ENCODE data around the gene MRGPRF.

Gene MRGPRF

GRCh38 chr11:68960294-68961071, 52.6 kb downstream of the MRGPRF start:
- no peak for DNase-seq

- DNase-seq = no peak
Observed at GRCh38 chr11:68959465-68960293, 53.4 kb downstream of the MRGPRF start.

DNA sequence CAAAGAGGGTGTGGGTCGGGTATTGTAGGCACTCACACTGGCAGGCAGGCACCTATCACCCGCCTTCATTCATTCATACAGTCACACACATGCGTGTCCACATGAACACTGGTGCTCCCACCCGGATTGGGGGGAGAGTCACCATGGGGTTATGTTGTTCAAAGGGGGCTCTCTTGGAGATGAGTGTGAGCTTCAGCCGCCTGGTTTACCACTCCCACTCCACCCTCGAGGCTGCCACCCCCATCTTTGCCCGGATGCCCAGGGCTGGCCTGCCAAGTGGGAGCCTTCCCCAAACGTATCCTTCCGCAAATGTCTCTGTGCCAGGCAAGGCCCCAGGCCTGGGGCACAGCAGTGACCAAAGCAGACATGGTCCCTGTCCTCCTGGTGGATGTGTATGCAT, 54.8 kb downstream of the MRGPRF start:
- DNase-seq = no peak

DNA sequence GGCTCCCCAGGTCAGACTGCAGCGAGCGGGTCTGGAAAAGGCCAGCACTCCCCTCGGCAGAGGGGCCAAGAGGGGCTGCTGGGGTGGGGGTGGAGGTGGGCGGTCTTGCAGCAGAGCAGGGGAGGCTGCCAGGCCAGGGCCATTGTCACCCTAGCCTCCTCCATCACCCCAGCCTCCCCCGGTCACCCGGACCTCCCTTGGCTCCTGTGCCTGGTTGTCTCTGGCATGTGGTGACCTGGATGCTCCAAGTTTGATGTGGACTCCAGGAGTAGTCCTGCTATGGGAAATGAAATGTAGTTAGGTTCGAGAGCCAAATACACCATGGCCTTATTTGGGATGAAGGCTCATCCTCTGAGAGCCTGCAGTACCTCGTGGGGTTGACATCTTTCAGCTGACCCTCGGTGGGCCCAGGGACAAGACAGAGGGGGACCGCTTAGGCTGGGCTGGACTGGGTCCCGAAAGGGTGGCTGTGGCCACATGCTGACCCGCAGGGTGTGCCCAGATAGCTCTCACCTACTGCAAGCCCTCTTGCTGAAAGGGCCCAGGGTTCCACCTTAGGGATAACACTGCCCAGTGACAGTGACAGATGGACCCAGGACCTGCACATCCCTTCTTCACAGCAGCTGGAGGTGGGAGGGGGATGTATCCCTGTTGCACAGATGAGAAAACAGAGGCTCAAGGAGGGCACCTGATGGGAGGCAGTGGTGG, 56.3 kb downstream of the MRGPRF start:
- no peak for DNase-seq

DNA sequence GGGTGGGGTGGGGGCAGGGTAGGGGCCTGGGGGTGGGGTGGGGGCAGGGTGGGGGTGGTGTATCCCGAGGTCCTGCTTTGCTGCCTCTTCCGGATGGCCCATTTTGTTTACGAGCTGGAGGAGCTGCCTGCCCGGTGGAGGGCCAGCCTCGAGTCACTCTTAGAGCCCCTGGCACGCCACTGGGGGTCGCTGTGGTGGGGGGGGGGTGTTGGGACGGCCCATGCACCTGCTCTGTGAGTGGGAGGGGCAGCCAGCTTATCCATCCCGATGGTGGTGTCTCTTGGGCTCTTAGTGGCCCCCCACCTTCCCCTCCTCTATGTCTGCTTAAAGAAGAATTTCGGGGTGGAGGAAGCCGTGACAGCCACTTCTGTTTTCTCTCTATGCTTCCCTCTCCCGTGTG, 56.9 kb downstream of the MRGPRF start:
- peak in 1 of 3 donors; percentile 43 for DNase-seq

- DNase-seq = no peak
Observed at GRCh38 chr11:68955607-68955958, 57.5 kb downstream of the MRGPRF start.

DNA sequence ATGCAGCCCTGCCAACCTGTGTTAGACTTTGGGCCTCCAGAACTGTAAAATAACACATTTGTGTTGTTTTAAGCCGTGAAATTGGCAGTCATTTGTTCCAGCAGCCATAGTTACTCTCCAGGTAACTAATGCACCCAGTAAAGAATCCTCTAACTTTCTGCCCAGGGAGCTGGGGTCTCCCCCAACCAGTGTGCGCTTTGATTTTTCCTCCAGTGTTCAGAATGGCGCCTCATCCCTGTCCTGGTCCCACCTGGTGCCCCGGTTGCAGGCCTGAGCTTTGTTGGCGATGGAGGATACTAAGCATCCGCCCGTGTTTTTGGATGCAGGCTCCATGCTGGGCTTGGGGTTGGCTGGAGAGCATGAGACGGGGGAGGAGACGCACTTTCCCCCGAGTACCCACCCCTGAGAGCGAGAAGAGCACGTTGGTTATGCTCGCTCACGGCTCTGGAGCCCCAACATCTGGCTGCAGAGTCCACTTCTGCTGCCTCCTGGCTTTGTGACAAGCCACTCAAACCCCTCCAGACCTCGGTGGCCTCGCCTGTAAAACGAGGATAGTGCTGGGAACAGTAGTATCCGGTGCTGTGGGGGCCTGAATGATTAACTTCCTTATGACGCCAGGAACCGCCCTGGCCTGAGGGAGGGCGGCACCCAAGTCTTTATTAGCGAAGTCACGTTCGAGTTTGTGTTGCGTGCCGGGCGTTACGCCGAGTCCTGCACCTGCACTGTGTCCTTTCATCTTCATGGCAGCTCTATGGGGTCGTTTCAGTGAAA, 58.0 kb downstream of the MRGPRF start:
- peak; percentile 64 to 76 (median 70) for DNase-seq
